ENCODE measurements around the gene RTN1.
A peak's percentile ranks its signal among the peaks of the same experiment; 100 is the strongest.

DNA sequence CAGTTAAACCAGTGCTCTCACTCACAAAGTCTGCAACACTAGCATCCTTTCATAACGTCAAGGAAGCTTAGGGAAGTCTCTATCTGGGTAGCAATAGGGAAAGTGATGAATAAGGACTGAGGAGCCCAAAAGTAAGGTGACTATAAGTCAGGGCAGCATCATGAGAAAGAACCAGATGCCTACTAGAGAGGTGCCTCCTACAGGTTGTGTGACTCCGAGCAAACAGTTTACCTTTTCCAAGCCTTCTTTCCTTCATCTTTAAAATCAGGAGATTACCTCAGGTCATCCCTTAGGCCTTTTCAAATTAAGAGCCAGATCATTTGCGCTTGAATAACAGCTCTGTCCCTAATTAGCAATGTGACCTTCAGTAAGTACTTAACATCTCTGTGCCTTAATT, 40.2 kb downstream of the RTN1 start:
- TF ChIP-seq, protein P1, sequence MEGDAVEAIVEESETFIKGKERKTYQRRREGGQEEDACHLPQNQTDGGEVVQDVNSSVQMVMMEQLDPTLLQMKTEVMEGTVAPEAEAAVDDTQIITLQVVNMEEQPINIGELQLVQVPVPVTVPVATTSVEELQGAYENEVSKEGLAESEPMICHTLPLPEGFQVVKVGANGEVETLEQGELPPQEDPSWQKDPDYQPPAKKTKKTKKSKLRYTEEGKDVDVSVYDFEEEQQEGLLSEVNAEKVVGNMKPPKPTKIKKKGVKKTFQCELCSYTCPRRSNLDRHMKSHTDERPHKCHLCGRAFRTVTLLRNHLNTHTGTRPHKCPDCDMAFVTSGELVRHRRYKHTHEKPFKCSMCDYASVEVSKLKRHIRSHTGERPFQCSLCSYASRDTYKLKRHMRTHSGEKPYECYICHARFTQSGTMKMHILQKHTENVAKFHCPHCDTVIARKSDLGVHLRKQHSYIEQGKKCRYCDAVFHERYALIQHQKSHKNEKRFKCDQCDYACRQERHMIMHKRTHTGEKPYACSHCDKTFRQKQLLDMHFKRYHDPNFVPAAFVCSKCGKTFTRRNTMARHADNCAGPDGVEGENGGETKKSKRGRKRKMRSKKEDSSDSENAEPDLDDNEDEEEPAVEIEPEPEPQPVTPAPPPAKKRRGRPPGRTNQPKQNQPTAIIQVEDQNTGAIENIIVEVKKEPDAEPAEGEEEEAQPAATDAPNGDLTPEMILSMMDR (conservative IDR thresholded peaks at IDR 0.05; ENCODE audit: low read depth in 2 of 2), result peak in 1 of 2 experiments; percentile 19; a peak in 1 of 4 replicates
- TF ChIP-seq POLR2AphosphoS5 (IDR thresholded peaks at IDR 0.05; ENCODE audit: low read depth) (no peak), CREB1 (CRISPR knock-in tag; IDR thresholded peaks at IDR 0.05; ENCODE audit: low read depth) (no peak), ETS1 (IDR thresholded peaks at IDR 0.05) (no peak), EZH2phosphoT487 (IDR thresholded peaks at IDR 0.05; ENCODE audit: unreplicated experiment) (no peak), EZH2 (IDR thresholded peaks at IDR 0.05; ENCODE audit: low read depth, unreplicated experiment) (no peak), NANOG (IDR thresholded peaks at IDR 0.05; ENCODE audit: borderline replicate concordance) (no peak), STAT1 (IDR thresholded peaks at IDR 0.05; ENCODE audit: unreplicated experiment) (no peak), JUNB (IDR thresholded peaks at IDR 0.05; ENCODE audit: unreplicated experiment) (no peak), ZNF331 (CRISPR knock-in tag; IDR thresholded peaks at IDR 0.05; ENCODE audit: low read depth) (no peak)
- TF ChIP-seq, protein P2, sequence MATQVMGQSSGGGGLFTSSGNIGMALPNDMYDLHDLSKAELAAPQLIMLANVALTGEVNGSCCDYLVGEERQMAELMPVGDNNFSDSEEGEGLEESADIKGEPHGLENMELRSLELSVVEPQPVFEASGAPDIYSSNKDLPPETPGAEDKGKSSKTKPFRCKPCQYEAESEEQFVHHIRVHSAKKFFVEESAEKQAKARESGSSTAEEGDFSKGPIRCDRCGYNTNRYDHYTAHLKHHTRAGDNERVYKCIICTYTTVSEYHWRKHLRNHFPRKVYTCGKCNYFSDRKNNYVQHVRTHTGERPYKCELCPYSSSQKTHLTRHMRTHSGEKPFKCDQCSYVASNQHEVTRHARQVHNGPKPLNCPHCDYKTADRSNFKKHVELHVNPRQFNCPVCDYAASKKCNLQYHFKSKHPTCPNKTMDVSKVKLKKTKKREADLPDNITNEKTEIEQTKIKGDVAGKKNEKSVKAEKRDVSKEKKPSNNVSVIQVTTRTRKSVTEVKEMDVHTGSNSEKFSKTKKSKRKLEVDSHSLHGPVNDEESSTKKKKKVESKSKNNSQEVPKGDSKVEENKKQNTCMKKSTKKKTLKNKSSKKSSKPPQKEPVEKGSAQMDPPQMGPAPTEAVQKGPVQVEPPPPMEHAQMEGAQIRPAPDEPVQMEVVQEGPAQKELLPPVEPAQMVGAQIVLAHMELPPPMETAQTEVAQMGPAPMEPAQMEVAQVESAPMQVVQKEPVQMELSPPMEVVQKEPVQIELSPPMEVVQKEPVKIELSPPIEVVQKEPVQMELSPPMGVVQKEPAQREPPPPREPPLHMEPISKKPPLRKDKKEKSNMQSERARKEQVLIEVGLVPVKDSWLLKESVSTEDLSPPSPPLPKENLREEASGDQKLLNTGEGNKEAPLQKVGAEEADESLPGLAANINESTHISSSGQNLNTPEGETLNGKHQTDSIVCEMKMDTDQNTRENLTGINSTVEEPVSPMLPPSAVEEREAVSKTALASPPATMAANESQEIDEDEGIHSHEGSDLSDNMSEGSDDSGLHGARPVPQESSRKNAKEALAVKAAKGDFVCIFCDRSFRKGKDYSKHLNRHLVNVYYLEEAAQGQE (IDR thresholded peaks at IDR 0.05; ENCODE audit: unreplicated experiment), result no peak
